Cardiac fibroblast (primary cell): ENCODE data around the gene HCN3.

Source experiments
- DNase-seq, 2 donors: peaks; one replicate each; pipeline versions ENCODE4 v3.0.0 to v3.0.0-alpha.2; 2010; ENCODE audit warnings: low read depth in 2 of 2
- H3K4me3 ChIP-seq, 2 donors: replicated peaks in 1 of 2; 1 replicate in 1 of 2; 2 replicates in 1 of 2; pipeline ENCODE4 v1.5.1; 2011; ENCODE audit warnings: low read depth in 2 of 2, low read length in 2 of 2, mild to moderate bottlenecking in 2 of 2, moderate library complexity in 1 of 2
- CTCF ChIP-seq: IDR thresholded peaks from one replicate; pipeline ENCODE4 v1.5.1; 2011; ENCODE audit warnings: low read depth, mild to moderate bottlenecking, low read length, inconsistent platforms

The HCN3 gene

GRCh38 chr1:155322953-155323728, 45.9 kb downstream of the HCN3 start:
- peak overlapping the region; percentile 71 to 90 for H3K4me3 ChIP-seq
- peak; percentile 96 to 99 for DNase-seq
- peak; percentile 79 for TF ChIP-seq CTCF

GRCh38 chr1:155323729-155324036, 46.4 kb downstream of the HCN3 start:
- TF ChIP-seq CTCF, result no peak
- peak; percentile 94 to 96 for DNase-seq
- H3K4me3 ChIP-seq, result peak overlapping the region; percentile 71 to 90

- H3K4me3 ChIP-seq, result peak overlapping the region; percentile 71 to 90
- peak; percentile 97 to 98 for DNase-seq
- TF ChIP-seq CTCF, result no peak
Measured at GRCh38 chr1:155324037-155324716, 46.9 kb downstream of the HCN3 start.

GRCh38 chr1:155324717-155325602, 47.7 kb downstream of the HCN3 start:
- H3K4me3 ChIP-seq, result peak overlapping the region; percentile 71 to 90
- peak; percentile 35 to 47 for DNase-seq
- peak; percentile 55 for TF ChIP-seq CTCF

- H3K4me3 ChIP-seq, result peak overlapping the region; percentile 71 to 90
- no peak for DNase-seq
- no peak for TF ChIP-seq CTCF
Measured at GRCh38 chr1:155325603-155325893, 48.3 kb downstream of the HCN3 start.

GRCh38 chr1:155326020-155326526, 48.8 kb downstream of the HCN3 start:
- TF ChIP-seq CTCF, result no peak
- no peak overlapping the region for H3K4me3 ChIP-seq
- DNase-seq, result no peak
